PC-3 (cell line): ENCODE data around the gene APBA2.

ENCODE experiments used
- EZH2 ChIP-seq: fragments of 300-600 bp; sonication (generic); IDR thresholded peaks from one replicate; pipeline ENCODE4 v1.6.1; 2017; ENCODE audit warnings: antibody characterized with exemption, mild to moderate bottlenecking, low read length; ENCODE audit not compliant: unreplicated experiment
- TF ChIP-seq, protein P1 (sequence below): fragments of 300-600 bp; sonication (generic); conservative IDR thresholded peaks from 2 replicates; pipeline ENCODE4 v1.5.1; 2017; ENCODE audit warnings: antibody characterized with exemption, low read depth, mild to moderate bottlenecking, low read length

DNA sequence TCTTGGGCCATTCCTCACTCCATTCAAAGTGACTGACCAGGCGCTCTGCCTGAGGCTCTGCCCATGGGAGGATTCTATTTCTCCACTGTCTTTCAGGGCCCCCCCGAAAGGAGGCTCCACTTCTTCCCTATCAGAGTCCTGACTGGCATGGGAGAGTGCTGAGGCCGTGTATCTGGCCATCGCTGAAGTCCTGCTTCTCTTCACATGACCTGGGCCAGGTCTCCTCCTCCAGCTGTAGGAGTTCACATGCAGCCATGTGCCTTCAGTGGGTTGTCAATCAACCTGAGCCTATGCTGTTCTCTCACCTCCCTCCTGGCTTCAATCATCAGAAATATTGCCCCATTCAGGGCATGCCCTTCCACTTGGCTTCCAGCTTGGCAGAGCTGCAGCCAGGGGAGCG, 12.8 kb upstream of the APBA2 start:
- TF ChIP-seq, protein P1, sequence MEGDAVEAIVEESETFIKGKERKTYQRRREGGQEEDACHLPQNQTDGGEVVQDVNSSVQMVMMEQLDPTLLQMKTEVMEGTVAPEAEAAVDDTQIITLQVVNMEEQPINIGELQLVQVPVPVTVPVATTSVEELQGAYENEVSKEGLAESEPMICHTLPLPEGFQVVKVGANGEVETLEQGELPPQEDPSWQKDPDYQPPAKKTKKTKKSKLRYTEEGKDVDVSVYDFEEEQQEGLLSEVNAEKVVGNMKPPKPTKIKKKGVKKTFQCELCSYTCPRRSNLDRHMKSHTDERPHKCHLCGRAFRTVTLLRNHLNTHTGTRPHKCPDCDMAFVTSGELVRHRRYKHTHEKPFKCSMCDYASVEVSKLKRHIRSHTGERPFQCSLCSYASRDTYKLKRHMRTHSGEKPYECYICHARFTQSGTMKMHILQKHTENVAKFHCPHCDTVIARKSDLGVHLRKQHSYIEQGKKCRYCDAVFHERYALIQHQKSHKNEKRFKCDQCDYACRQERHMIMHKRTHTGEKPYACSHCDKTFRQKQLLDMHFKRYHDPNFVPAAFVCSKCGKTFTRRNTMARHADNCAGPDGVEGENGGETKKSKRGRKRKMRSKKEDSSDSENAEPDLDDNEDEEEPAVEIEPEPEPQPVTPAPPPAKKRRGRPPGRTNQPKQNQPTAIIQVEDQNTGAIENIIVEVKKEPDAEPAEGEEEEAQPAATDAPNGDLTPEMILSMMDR = no peak
- TF ChIP-seq EZH2 = no peak
